ENCODE measurements around the gene MRPS25.

GRCh38 chr3:15042936-15043335, 22.2 kb downstream of the MRPS25 start:
- TF ChIP-seq MAX (IDR thresholded peaks at IDR 0.05; ENCODE audit: low read depth, low read length) (no peak), POLR2A (IDR thresholded peaks at IDR 0.05; ENCODE audit: extremely low read depth, insufficient read length) (no peak)
- TF ChIP-seq, protein P1, sequence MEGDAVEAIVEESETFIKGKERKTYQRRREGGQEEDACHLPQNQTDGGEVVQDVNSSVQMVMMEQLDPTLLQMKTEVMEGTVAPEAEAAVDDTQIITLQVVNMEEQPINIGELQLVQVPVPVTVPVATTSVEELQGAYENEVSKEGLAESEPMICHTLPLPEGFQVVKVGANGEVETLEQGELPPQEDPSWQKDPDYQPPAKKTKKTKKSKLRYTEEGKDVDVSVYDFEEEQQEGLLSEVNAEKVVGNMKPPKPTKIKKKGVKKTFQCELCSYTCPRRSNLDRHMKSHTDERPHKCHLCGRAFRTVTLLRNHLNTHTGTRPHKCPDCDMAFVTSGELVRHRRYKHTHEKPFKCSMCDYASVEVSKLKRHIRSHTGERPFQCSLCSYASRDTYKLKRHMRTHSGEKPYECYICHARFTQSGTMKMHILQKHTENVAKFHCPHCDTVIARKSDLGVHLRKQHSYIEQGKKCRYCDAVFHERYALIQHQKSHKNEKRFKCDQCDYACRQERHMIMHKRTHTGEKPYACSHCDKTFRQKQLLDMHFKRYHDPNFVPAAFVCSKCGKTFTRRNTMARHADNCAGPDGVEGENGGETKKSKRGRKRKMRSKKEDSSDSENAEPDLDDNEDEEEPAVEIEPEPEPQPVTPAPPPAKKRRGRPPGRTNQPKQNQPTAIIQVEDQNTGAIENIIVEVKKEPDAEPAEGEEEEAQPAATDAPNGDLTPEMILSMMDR (IDR thresholded peaks at IDR 0.05; ENCODE audit: low read depth, low read length): no peak

Data from NB4 (cell line).